GM23248 (cell line): Measurements from ENCODE around the gene KIF25. TPM values are rescaled to one million over a fixed set of nuclear protein-coding genes. Genes with fewer than 3 reads are reported as not detected.

ENCODE experiments used
- DNase-seq: peaks from one replicate; pipeline ENCODE4 v3.0.0-alpha.2; 2015
- H2AFZ ChIP-seq: fragments of 200-600 bp; sonication (generic); 2 replicates; pipeline ENCODE4 v1.6.1; 2016; ENCODE audit warnings: antibody characterized with exemption
- H3F3A ChIP-seq: fragments of 200-600 bp; sonication (generic); 2 replicates; pipeline ENCODE4 v1.6.1; 2016; ENCODE audit warnings: mild to moderate bottlenecking, antibody characterized with exemption, mixed run types; ENCODE audit not compliant: insufficient read depth
- H3K27ac ChIP-seq: fragments of 200-600 bp; sonication (generic); 2 replicates; pipeline ENCODE4 v1.5.1; 2016; ENCODE audit warnings: mild to moderate bottlenecking
- H3K27me3 ChIP-seq: fragments of 200-600 bp; sonication (generic); replicated peaks from 2 replicates; pipeline ENCODE4 v1.6.1; 2016; ENCODE audit warnings: mild to moderate bottlenecking; ENCODE audit not compliant: insufficient read depth
- H3K36me3 ChIP-seq: fragments of 200-600 bp; sonication (generic); 2 replicates; pipeline ENCODE4 v1.6.1; 2016; ENCODE audit warnings: low read depth, mild to moderate bottlenecking
- H3K4me1 ChIP-seq: fragments of 200-600 bp; sonication (generic); 2 replicates; pipeline ENCODE4 v1.6.1; 2016; ENCODE audit warnings: mild to moderate bottlenecking; ENCODE audit not compliant: insufficient read depth
- H3K4me2 ChIP-seq: fragments of 200-600 bp; sonication (generic); one replicate; pipeline ENCODE4 v1.6.1; 2016; ENCODE audit warnings: mild to moderate bottlenecking; ENCODE audit not compliant: unreplicated experiment
- H3K4me3 ChIP-seq: fragments of 200-600 bp; sonication (generic); 2 replicates; pipeline ENCODE4 v1.5.1; 2016; ENCODE audit warnings: mild to moderate bottlenecking
- H3K79me2 ChIP-seq: fragments of 200-600 bp; sonication (generic); 2 replicates; pipeline ENCODE4 v1.6.1; 2016; ENCODE audit warnings: mild to moderate bottlenecking; ENCODE audit not compliant: insufficient read depth
- H3K9ac ChIP-seq: fragments of 200-600 bp; sonication (generic); 2 replicates; pipeline ENCODE4 v1.6.1; 2016; ENCODE audit warnings: mild to moderate bottlenecking
- H3K9me2 ChIP-seq: fragments of 200-600 bp; sonication (generic); 2 replicates; pipeline ENCODE4 v1.6.1; 2016; ENCODE audit warnings: mixed run types, mild to moderate bottlenecking, moderate library complexity; ENCODE audit not compliant: insufficient read depth
- H3K9me3 ChIP-seq: fragments of 200-600 bp; sonication (generic); one replicate; pipeline ENCODE4 v1.6.1; 2017; ENCODE audit warnings: low read depth
- H4K20me1 ChIP-seq: fragments of 200-600 bp; sonication (generic); 2 replicates; pipeline ENCODE4 v1.6.0; 2016; ENCODE audit not compliant: insufficient read depth
- EZH2 ChIP-seq: fragments of 200-600 bp; sonication (generic); IDR thresholded peaks from 2 replicates; pipeline ENCODE4 v1.6.1; 2018; ENCODE audit warnings: antibody characterized with exemption, mild to moderate bottlenecking; ENCODE audit not compliant: insufficient read depth, poor library complexity, severe bottlenecking
- EZH2phosphoT487 ChIP-seq: fragments of 200-600 bp; sonication (generic); IDR thresholded peaks from 2 replicates; pipeline ENCODE4 v1.6.1; 2018; ENCODE audit warnings: antibody characterized with exemption, moderate library complexity, mild to moderate bottlenecking, low read depth; ENCODE audit not compliant: insufficient read depth
- WGBS, 2 experiments: methylation state at CpG; one replicate each; pipeline ENCODE4 v1.1.6; 2015 to 2017; ENCODE audit warnings: low lambda C conversion rate in 2 of 2, low coverage in 1 of 2; ENCODE audit errors: missing lambda C conversion rate in 2 of 2; 5-methylcytosine and 5-hydroxymethylcytosine counted together
- in situ Hi-C: fragments of 300-500 bp; cut with MboI; formaldehyde crosslinking; loops from 2 replicates; pipeline ENCODE4 v1.15.0; 2020
- polyA plus RNA-seq: library from polyadenylated mRNA; unstranded; fragments of >200 nt; fragmentation: Nextera tagmentation; extraction: Ambion mirVana; gene quantifications from 2 replicates; pipeline ENCODE4 v1.2.1, GENCODE V29; 2016
- total RNA-seq: library from RNA; depleted of rRNA; stranded (reverse); fragments of >200 nt; shearing (Covaris generic); gene quantifications from 2 replicates; pipeline ENCODE4 v1.2.3, GENCODE V29; 2014

Gene KIF25
- total and polyA plus RNA-seq, 2 experiments from 2014 or later: not detected

DNA sequence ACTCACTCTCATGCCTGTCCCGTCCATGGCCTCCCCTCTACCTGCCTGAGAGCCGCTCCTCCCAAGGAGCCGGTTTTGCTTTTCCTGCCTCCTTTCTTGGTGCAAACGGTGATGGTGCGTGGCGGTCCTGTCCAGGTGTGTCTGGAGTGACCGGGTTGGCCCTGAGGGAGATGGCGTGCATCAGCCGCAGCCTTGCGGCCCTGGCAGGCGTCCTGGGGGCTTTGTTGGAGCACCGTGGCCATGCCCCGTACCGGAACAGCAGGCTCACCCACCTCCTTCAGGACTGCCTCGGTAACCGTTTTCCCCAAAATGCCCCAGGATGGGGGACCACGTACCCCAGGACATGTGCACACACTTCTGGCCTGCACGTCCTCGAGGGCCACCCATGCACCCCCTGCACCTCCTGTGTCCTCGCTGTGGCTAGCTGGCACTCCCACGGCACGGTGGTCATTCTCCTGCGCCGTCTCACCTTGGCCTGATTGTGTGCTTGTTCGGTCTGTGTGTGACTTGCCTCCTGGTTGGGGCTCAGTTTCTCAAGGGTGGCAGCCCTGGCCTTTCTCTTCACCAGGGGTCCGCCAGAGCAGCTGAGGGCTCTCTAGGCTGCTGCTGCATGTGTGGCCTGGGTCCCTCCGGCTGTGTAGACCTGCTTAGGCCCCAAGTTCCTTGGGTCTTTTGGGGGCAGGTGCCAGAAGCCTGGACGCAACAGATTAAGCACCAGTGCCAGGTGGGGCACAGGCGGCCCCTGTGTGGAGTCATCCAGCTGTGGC, 45.1 kb downstream of the KIF25 start:
- Histone ChIP-seq H4K20me1 (no peaks in the 10 kb centered on the region), H3K79me2 (no peaks in the 10 kb centered on the region), H3F3A (no peaks in the 10 kb centered on the region), H3K27ac (no peak overlapping the region), H3K4me2 (no peak overlapping the region), H3K4me3 (no peak overlapping the region), H3K9ac (no peak overlapping the region), H3K9me2 (no peaks in the 10 kb centered on the region), H3K27me3 (no peaks in the 10 kb centered on the region), H3K9me3 (no peaks in the 10 kb centered on the region), H3K4me1 (no peaks in the 10 kb centered on the region), H3K36me3 (no peaks in the 10 kb centered on the region), H2AFZ (no peak overlapping the region)
- 80% methylated on average over 28 to 29 of the region's 29 CpGs for WGBS, 2 experiments
- TF ChIP-seq EZH2phosphoT487: no peak
- no peak for TF ChIP-seq EZH2
- in situ Hi-C loops: no loop called here
- no peak for DNase-seq

DNA sequence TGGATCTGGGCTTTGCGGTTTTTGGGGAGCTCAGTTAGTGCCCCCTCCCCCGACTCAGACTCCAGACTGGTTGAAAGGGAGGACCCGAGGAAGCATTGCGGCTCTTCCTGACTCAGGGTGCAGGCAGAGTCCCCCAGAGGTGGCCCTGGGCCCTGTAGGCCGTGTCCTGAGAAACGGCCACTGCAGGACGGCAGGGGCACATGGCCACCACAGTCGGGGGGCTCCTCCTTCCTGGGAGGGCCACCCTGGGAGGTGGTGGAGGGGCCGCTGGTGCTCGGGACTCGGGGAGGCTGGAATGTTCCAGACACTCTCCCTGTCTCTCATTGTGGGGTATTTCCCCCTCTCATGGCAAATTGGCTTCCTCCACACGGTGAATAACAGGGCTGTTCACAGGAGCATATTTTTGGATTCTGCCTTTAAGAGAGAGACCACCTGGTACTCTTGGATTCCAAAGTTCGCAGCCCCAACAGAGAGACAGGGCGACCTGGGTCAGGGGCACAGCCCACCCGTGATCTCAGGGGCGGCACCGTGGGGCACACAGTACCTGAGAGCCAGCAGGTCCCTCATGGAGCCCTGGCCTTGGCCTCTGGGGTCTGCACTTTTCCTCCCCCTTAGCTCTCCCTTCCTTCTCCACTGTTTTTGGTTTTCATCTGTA, 45.8 kb downstream of the KIF25 start:
- WGBS, 2 experiments: 68 to 73% methylated on average over 14 to 17 of the region's 17 CpGs
- Histone ChIP-seq H3K9me2 (no peaks in the 10 kb centered on the region), H3K36me3 (no peaks in the 10 kb centered on the region), H3F3A (no peaks in the 10 kb centered on the region), H4K20me1 (no peaks in the 10 kb centered on the region), H3K4me1 (no peaks in the 10 kb centered on the region), H3K9ac (no peak overlapping the region), H3K27ac (no peak overlapping the region), H3K9me3 (no peaks in the 10 kb centered on the region), H3K27me3 (no peaks in the 10 kb centered on the region), H3K79me2 (no peaks in the 10 kb centered on the region), H3K4me3 (no peak overlapping the region), H3K4me2 (no peak overlapping the region), H2AFZ (no peak overlapping the region)
- no peak for DNase-seq
- in situ Hi-C loops: no loop called here
- TF ChIP-seq EZH2: no peak
- TF ChIP-seq EZH2phosphoT487: no peak

DNA sequence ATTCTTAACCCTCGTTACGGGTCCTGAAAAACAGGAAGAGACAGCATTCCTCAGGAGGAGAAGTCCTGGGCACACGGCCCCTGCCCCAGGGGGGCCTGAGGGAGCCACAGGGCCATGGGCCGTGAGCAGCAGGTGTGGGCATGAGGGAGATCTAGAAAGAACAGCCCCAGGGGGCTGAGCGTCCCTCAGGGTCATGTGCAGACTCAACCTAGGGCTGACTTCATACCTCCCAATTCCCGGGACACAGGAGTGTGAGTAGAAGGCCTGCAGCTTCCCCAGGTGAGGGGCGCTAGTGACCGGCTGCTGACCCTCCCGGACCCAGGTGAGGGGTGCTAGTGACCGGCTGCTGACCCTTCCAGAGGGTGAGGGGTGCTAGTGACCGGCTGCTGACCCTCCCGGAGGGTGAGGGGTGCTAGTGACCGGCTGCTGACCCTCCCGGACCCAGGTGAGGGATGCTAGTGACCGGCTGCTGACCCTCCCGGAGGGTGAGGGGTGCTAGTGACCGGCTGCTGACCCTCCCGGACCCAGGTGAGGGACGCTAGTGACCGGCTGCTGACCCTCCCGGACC, 46.5 kb downstream of the KIF25 start:
- H3K79me2 ChIP-seq: no peaks in the 10 kb centered on the region
- H3K9me2 ChIP-seq: no peaks in the 10 kb centered on the region
- H3K9me3 ChIP-seq: no peaks in the 10 kb centered on the region
- H3K27me3 ChIP-seq: no peaks in the 10 kb centered on the region
- no peaks in the 10 kb centered on the region for H3K4me1 ChIP-seq
- H3K4me2 ChIP-seq: no peak overlapping the region
- in situ Hi-C loops: no loop called here
- DNase-seq: no peak
- no peak for TF ChIP-seq EZH2phosphoT487
- no peak for TF ChIP-seq EZH2
- H3F3A ChIP-seq: no peaks in the 10 kb centered on the region
- no peak overlapping the region for H3K27ac ChIP-seq
- no peaks in the 10 kb centered on the region for H3K36me3 ChIP-seq
- 71 to 73% methylated on average over 9 to 21 of the region's 21 CpGs for WGBS, 2 experiments
- no peak overlapping the region for H3K4me3 ChIP-seq
- no peak overlapping the region for H2AFZ ChIP-seq
- no peak overlapping the region for H3K9ac ChIP-seq
- no peaks in the 10 kb centered on the region for H4K20me1 ChIP-seq

DNA sequence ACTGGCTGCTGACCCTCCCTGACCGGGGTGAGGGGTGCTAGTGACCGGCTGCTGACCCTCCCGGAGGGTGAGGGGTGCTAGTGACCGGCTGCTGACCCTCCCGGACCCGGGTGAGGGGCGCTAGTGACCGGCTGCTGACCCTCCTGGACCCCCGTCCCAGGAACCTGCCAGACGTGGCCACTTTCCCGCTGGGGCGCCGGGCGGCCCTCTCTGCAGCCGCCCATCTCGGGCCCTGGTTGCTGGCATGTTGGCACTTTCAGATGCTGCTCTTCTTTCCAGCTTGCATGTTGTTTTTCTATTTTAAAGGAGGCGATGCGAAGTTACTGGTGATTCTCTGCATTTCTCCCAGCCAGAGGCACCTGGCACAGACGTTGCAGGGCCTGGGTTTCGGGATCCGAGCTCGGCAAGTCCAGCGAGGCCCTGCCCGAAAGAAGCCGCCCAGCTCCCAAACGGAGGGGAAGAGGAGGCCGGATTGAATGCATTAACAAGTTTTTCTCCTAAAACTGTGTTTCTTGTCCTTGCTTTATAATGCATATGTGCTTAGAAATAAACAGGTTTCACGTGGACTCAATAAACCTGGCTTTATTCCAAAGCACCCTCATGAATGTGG, 47.2 kb downstream of the KIF25 start:
- no peak overlapping the region for H3K9ac ChIP-seq
- no peaks in the 10 kb centered on the region for H3K27me3 ChIP-seq
- H3K4me2 ChIP-seq: no peak overlapping the region
- no peak overlapping the region for H2AFZ ChIP-seq
- DNase-seq: no peak
- no peaks in the 10 kb centered on the region for H3K9me2 ChIP-seq
- no peak overlapping the region for H3K4me3 ChIP-seq
- no peaks in the 10 kb centered on the region for H3K36me3 ChIP-seq
- H3K27ac ChIP-seq: no peak overlapping the region
- H3F3A ChIP-seq: no peaks in the 10 kb centered on the region
- WGBS, 2 experiments: 76 to 85% methylated on average over 17 to 20 of the region's 28 CpGs
- H3K79me2 ChIP-seq: no peaks in the 10 kb centered on the region
- no peaks in the 10 kb centered on the region for H4K20me1 ChIP-seq
- H3K9me3 ChIP-seq: no peaks in the 10 kb centered on the region
- TF ChIP-seq EZH2phosphoT487 (no peak), EZH2 (no peak)
- in situ Hi-C loops: no loop called here
- no peaks in the 10 kb centered on the region for H3K4me1 ChIP-seq
